ENCODE data around the gene MARS1. TPM values are rescaled to one million over a fixed set of nuclear protein-coding genes. Genes with fewer than 3 reads are reported as not detected.

The MARS1 gene
- total RNA-seq, 1 experiment from 2014 or later, result 209 TPM

DNA sequence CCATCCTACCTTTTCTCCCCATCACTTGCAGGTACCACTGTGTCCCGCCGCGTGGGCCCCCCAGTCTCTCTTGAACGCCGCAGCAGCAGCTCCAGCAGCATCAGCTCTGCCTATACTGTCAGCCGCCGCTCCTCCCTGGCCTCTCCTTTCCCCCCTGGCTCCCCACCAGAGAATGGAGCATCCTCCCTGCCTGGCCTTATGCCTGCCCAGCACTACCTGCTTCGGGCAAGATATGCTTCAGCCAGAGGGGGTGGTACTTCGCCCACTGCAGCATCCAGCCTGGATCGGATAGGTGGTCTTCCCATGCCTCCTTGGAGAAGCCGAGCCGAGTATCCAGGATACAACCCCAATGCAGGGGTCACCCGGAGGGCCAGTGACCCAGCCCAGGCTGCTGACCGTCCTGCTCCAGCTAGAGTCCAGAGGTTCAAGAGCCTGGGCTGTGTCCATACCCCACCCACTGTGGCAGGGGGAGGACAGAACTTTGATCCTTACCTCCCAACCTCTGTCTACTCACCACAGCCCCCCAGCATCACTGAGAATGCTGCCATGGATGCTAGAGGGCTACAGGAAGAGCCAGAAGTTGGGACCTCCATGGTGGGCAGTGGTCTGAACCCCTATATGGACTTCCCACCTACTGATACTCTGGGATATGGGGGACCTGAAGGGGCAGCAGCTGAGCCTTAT is 17.4 kb upstream of the MARS1 start:
- no peaks in the 10 kb centered on the region for H3K4me1 ChIP-seq (ENCODE audit: insufficient read depth, low read length)
- TF ChIP-seq EZH2 (IDR thresholded peaks at IDR 0.05; ENCODE audit: low read length, unreplicated experiment) (no peak), EZH2phosphoT487 (IDR thresholded peaks at IDR 0.05; ENCODE audit: borderline replicate concordance, low read length) (no peak)
- TF ChIP-seq, protein P1, sequence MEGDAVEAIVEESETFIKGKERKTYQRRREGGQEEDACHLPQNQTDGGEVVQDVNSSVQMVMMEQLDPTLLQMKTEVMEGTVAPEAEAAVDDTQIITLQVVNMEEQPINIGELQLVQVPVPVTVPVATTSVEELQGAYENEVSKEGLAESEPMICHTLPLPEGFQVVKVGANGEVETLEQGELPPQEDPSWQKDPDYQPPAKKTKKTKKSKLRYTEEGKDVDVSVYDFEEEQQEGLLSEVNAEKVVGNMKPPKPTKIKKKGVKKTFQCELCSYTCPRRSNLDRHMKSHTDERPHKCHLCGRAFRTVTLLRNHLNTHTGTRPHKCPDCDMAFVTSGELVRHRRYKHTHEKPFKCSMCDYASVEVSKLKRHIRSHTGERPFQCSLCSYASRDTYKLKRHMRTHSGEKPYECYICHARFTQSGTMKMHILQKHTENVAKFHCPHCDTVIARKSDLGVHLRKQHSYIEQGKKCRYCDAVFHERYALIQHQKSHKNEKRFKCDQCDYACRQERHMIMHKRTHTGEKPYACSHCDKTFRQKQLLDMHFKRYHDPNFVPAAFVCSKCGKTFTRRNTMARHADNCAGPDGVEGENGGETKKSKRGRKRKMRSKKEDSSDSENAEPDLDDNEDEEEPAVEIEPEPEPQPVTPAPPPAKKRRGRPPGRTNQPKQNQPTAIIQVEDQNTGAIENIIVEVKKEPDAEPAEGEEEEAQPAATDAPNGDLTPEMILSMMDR (conservative IDR thresholded peaks at IDR 0.05; ENCODE audit: low read depth, low read length), result no peak
- H3K9me2 ChIP-seq (replicated peaks; ENCODE audit: low read length), result no peaks in the 10 kb centered on the region
- H4K20me1 ChIP-seq (ENCODE audit: low read length), result no peaks in the 10 kb centered on the region
- no peak overlapping the region for H3K27ac ChIP-seq (ENCODE audit: low read length)
- H3K4me2 ChIP-seq (ENCODE audit: low read length), result no peak overlapping the region
- H3K36me3 ChIP-seq (ENCODE audit: low read depth, low read length), result no peaks in the 10 kb centered on the region
- DNase-seq, result no peak
- H3K27me3 ChIP-seq (ENCODE audit: low read length), result peaks cover 77% of the 10 kb centered on the region
- no peak overlapping the region for H2AFZ ChIP-seq (ENCODE audit: low read length)
- H3K4me3 ChIP-seq (ENCODE audit: low read length), result no peak overlapping the region
- H3K79me2 ChIP-seq (ENCODE audit: low read length), result no peaks in the 10 kb centered on the region
- ChIA-PET CTCF (no interaction called here), POLR2A (ENCODE audit: unreplicated experiment) (no interaction called here)
- BruUV-seq (replicated peaks), result no TSS peak
- no peaks in the 10 kb centered on the region for H3F3A ChIP-seq (ENCODE audit: low read length, unreplicated experiment)
- ATAC-seq, result no peak
- no peak overlapping the region for H3K9ac ChIP-seq (ENCODE audit: low read length)
- H3K9me3 ChIP-seq (ENCODE audit: low read length), result no peaks in the 10 kb centered on the region
- intact Hi-C loops (cut with micrococcal nuclease), result no loop called here

DNA sequence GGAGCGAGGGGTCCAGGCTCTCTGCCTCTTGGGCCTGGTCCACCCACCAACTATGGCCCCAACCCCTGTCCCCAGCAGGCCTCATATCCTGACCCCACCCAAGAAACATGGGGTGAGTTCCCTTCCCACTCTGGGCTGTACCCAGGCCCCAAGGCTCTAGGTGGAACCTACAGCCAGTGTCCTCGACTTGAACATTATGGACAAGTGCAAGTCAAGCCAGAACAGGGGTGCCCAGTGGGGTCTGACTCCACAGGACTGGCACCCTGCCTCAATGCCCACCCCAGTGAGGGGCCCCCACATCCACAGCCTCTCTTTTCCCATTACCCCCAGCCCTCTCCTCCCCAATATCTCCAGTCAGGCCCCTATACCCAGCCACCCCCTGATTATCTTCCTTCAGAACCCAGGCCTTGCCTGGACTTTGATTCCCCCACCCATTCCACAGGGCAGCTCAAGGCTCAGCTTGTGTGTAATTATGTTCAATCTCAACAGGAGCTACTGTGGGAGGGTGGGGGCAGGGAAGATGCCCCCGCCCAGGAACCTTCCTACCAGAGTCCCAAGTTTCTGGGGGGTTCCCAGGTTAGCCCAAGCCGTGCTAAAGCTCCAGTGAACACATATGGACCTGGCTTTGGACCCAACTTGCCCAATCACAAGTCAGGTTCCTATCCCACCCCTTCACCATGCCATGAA is 16.8 kb upstream of the MARS1 start:
- no peak overlapping the region for H3K9ac ChIP-seq (ENCODE audit: low read length)
- no peaks in the 10 kb centered on the region for H3F3A ChIP-seq (ENCODE audit: low read length, unreplicated experiment)
- CTCF ChIA-PET, result no interaction called here
- no peak overlapping the region for H3K4me3 ChIP-seq (ENCODE audit: low read length)
- no peaks in the 10 kb centered on the region for H3K36me3 ChIP-seq (ENCODE audit: low read depth, low read length)
- H3K4me2 ChIP-seq (ENCODE audit: low read length), result no peak overlapping the region
- H3K9me2 ChIP-seq (replicated peaks; ENCODE audit: low read length), result no peaks in the 10 kb centered on the region
- intact Hi-C loops (cut with micrococcal nuclease), result no loop called here
- POLR2A ChIA-PET (ENCODE audit: unreplicated experiment), result no interaction called here
- H3K4me1 ChIP-seq (ENCODE audit: insufficient read depth, low read length), result no peaks in the 10 kb centered on the region
- H4K20me1 ChIP-seq (ENCODE audit: low read length), result no peaks in the 10 kb centered on the region
- peaks cover 77% of the 10 kb centered on the region for H3K27me3 ChIP-seq (ENCODE audit: low read length)
- H3K79me2 ChIP-seq (ENCODE audit: low read length), result no peaks in the 10 kb centered on the region
- BruUV-seq (replicated peaks), result no TSS peak
- no peaks in the 10 kb centered on the region for H3K9me3 ChIP-seq (ENCODE audit: low read length)
- no peak overlapping the region for H2AFZ ChIP-seq (ENCODE audit: low read length)
- H3K27ac ChIP-seq (ENCODE audit: low read length), result no peak overlapping the region
- no peak for ATAC-seq
- TF ChIP-seq, protein P1 (conservative IDR thresholded peaks at IDR 0.05; ENCODE audit: low read depth, low read length), result no peak
- TF ChIP-seq EZH2 (IDR thresholded peaks at IDR 0.05; ENCODE audit: low read length, unreplicated experiment), result no peak
- no peak for TF ChIP-seq EZH2phosphoT487 (IDR thresholded peaks at IDR 0.05; ENCODE audit: borderline replicate concordance, low read length)
- DNase-seq, result no peak

DNA sequence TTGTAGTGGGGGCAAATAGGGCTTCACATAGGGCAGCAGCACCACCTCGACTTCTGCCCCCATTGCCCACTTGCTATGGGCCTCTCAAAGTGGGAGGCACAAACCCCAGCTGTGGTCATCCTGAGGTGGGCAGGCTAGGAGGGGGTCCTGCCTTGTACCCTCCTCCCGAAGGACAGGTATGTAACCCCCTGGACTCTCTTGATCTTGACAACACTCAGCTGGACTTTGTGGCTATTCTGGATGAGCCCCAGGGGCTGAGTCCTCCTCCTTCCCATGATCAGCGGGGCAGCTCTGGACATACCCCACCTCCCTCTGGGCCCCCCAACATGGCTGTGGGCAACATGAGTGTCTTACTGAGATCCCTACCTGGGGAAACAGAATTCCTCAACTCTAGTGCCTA is 16.2 kb upstream of the MARS1 start:
- H4K20me1 ChIP-seq (ENCODE audit: low read length), result no peaks in the 10 kb centered on the region
- ATAC-seq, result no peak
- POLR2A ChIA-PET (ENCODE audit: unreplicated experiment), result no interaction called here
- no peaks in the 10 kb centered on the region for H3K4me1 ChIP-seq (ENCODE audit: insufficient read depth, low read length)
- no peak overlapping the region for H2AFZ ChIP-seq (ENCODE audit: low read length)
- no peaks in the 10 kb centered on the region for H3K9me2 ChIP-seq (replicated peaks; ENCODE audit: low read length)
- no peaks in the 10 kb centered on the region for H3F3A ChIP-seq (ENCODE audit: low read length, unreplicated experiment)
- H3K27me3 ChIP-seq (ENCODE audit: low read length), result peaks cover 82% of the 10 kb centered on the region
- no TSS peak for BruUV-seq (replicated peaks)
- no peaks in the 10 kb centered on the region for H3K9me3 ChIP-seq (ENCODE audit: low read length)
- no peaks in the 10 kb centered on the region for H3K79me2 ChIP-seq (ENCODE audit: low read length)
- intact Hi-C loops (cut with micrococcal nuclease), result no loop called here
- no peak overlapping the region for H3K27ac ChIP-seq (ENCODE audit: low read length)
- DNase-seq, result no peak
- no peak for TF ChIP-seq EZH2phosphoT487 (IDR thresholded peaks at IDR 0.05; ENCODE audit: borderline replicate concordance, low read length)
- TF ChIP-seq EZH2 (IDR thresholded peaks at IDR 0.05; ENCODE audit: low read length, unreplicated experiment), result no peak
- no peak overlapping the region for H3K4me3 ChIP-seq (ENCODE audit: low read length)
- H3K4me2 ChIP-seq (ENCODE audit: low read length), result no peak overlapping the region
- H3K9ac ChIP-seq (ENCODE audit: low read length), result no peak overlapping the region
- CTCF ChIA-PET, result no interaction called here
- no peaks in the 10 kb centered on the region for H3K36me3 ChIP-seq (ENCODE audit: low read depth, low read length)
